ENCODE measurements around the gene CALML5.

- TF ChIP-seq CTCF (IDR thresholded peaks at IDR 0.05) (no peak), POLR2A (IDR thresholded peaks at IDR 0.05) (no peak)
These were observed 4.1 kb upstream of the CALML5 start for GRCh38 chr10:5503477-5503835.

Measured in body of pancreas (tissue), 4 donors.